Measurements from ENCODE around the gene KRTAP9-2. TPM values are rescaled to one million over a fixed set of nuclear protein-coding genes. Genes with fewer than 3 reads are reported as not detected.

Gene KRTAP9-2
- polyA plus RNA-seq, 1 of the 3 experiments (the other 2 are of a cell fraction), result not detected

GRCh38 chr17:41178843-41179616 lies 47.4 kb upstream of the KRTAP9-2 start:
- Histone ChIP-seq H4K20me1 (ENCODE audit: insufficient read depth) (no peaks in the 10 kb centered on the region), H3K36me3 (replicated peaks in 1 of 2; ENCODE audit: control insufficient read depth in 1 of 2, insufficient read depth in 2 of 2, low read length in 1 of 2) (no peaks in the 10 kb centered on the region), H3K4me2 (no peak overlapping the region), H3F3A (replicated peaks; ENCODE audit: insufficient read depth) (no peaks in the 10 kb centered on the region), H2AFZ (ENCODE audit: low read depth) (no peak overlapping the region), H3K27ac (ENCODE audit: low read depth in 2 of 2, low read length in 1 of 2) (no peak overlapping the region), H3K79me2 (ENCODE audit: insufficient read depth) (no peaks in the 10 kb centered on the region), H3K27me3 (ENCODE audit: insufficient read depth) (peaks cover 34% of the 10 kb centered on the region), H3K9me2 (no peaks in the 10 kb centered on the region), H3K9me3 (no peaks in the 10 kb centered on the region), H3K9ac (no peak overlapping the region), H3K4me3 (ENCODE audit: low read depth in 2 of 2, low read length in 1 of 2) (no peak overlapping the region), H3K4me1 (ENCODE audit: control insufficient read depth in 1 of 2, insufficient read depth in 2 of 2, low read depth in 1 of 2, low read length in 1 of 2) (no peaks in the 10 kb centered on the region)
- DNase-seq, result no peak
- WGBS (ENCODE audit: low lambda C conversion rate), result 25% methylated on average over 1 of the region's 1 CpG
- no peak for TF ChIP-seq REST (IDR thresholded peaks at IDR 0.05; ENCODE audit: low read depth, low read length)
- no peak for TF ChIP-seq RXRA (IDR thresholded peaks at IDR 0.05; ENCODE audit: borderline replicate concordance, low read depth)
- no peak for TF ChIP-seq SMC3 (IDR thresholded peaks at IDR 0.05; ENCODE audit: low read depth, low read length)
- POLR2A ChIA-PET, result no interaction called here
- CTCF ChIA-PET, result no interaction called here

- Histone ChIP-seq H3K9me3 (no peaks in the 10 kb centered on the region), H3K9ac (no peak within 1 kb of the TSS), H3K4me3 (ENCODE audit: low read depth in 2 of 2, low read length in 1 of 2) (no peak within 1 kb of the TSS), H2AFZ (ENCODE audit: low read depth) (no peak within 1 kb of the TSS), H3K27ac (ENCODE audit: low read depth in 2 of 2, low read length in 1 of 2) (no peak within 1 kb of the TSS), H3K9me2 (no peaks in the 10 kb centered on the region), H3K79me2 (ENCODE audit: insufficient read depth) (no peaks in the 10 kb centered on the region), H3K27me3 (ENCODE audit: insufficient read depth) (peaks cover 12% of the 10 kb centered on the region; the same call in 1 of the 2 replicates), H3K4me2 (no peak within 1 kb of the TSS), H3K36me3 (replicated peaks in 1 of 2; ENCODE audit: control insufficient read depth in 1 of 2, insufficient read depth in 2 of 2, low read length in 1 of 2) (no peaks in the 10 kb centered on the region), H3F3A (replicated peaks; ENCODE audit: insufficient read depth) (no peaks in the 10 kb centered on the region), H3K4me1 (ENCODE audit: control insufficient read depth in 1 of 2, insufficient read depth in 2 of 2, low read depth in 1 of 2, low read length in 1 of 2) (no peaks in the 10 kb centered on the region), H4K20me1 (ENCODE audit: insufficient read depth) (no peaks in the 10 kb centered on the region)
- WGBS (ENCODE audit: low lambda C conversion rate), result 13% methylated on average over 4 of the region's 9 CpGs
- no peak for DNase-seq
- CTCF ChIA-PET, result no interaction called here
- POLR2A ChIA-PET, result no interaction called here
- TF ChIP-seq MEF2A (IDR thresholded peaks at IDR 0.05; ENCODE audit: borderline replicate concordance, low read depth) (no peak), GATA2 (CRISPR knock-in tag; IDR thresholded peaks at IDR 0.05) (no peak), REST (IDR thresholded peaks at IDR 0.05; ENCODE audit: low read depth, low read length) (no peak), CTCF (IDR thresholded peaks at IDR 0.05) (no peak), RCOR1 (IDR thresholded peaks at IDR 0.05; ENCODE audit: low read length) (no peak), FOXJ3 (CRISPR knock-in tag; IDR thresholded peaks at IDR 0.05) (no peak), ZBTB33 (IDR thresholded peaks at IDR 0.05; ENCODE audit: borderline replicate concordance, low read depth) (no peak), TEAD4 (IDR thresholded peaks at IDR 0.05; ENCODE audit: borderline replicate concordance, insufficient read depth) (no peak), USF1 (IDR thresholded peaks at IDR 0.05; ENCODE audit: borderline replicate concordance, low read depth) (no peak), TCF12 (IDR thresholded peaks at IDR 0.05) (no peak), SIN3A (IDR thresholded peaks at IDR 0.05; ENCODE audit: borderline replicate concordance, low read depth, low read length) (no peak)
These were observed 41.9 kb upstream of the KRTAP9-2 start, which contains the start of gene KRTAP4-1 for GRCh38 chr17:41184480-41184961. KRTAP4-1 (minus strand) TSS chr17:41184911; CDS start chr17:41184854, 57 bp downstream.

Measured in SK-N-SH (cell line).